Sigmoid colon (tissue), 7 donors: ENCODE measurements around the gene ATP1A1. TPM values are rescaled to one million over a fixed set of nuclear protein-coding genes. Genes with fewer than 3 reads are reported as not detected.

Experiments used
- DNase-seq: peaks from one replicate; pipeline ENCODE4 v3.0.0-alpha.2; 2019
- H3K27ac ChIP-seq, 4 donors: fragments of 200-600 bp; sonication (generic); one replicate each; pipeline ENCODE4 v1.5.1; 2016 to 2019; ENCODE audit warnings: mild to moderate bottlenecking in 1 of 4
- H3K27me3 ChIP-seq, 3 donors: fragments of 200-600 bp; sonication (generic); one replicate each; pipeline ENCODE4 v1.5.1; 2019; ENCODE audit warnings: mild to moderate bottlenecking in 1 of 3
- H3K36me3 ChIP-seq, 4 donors: fragments of 200-600 bp; sonication (generic); one replicate each; pipeline ENCODE4 v1.5.1; 2016 to 2019
- H3K4me1 ChIP-seq, 4 donors: fragments of 200-600 bp; sonication (generic); one replicate each; pipeline ENCODE4 v1.5.1; 2017 to 2019
- H3K4me3 ChIP-seq, 4 donors: fragments of 200-600 bp; sonication (generic); one replicate each; pipeline ENCODE4 v1.5.1; 2017 to 2019; ENCODE audit warnings: mild to moderate bottlenecking in 2 of 4, moderate library complexity in 1 of 4
- H3K9me3 ChIP-seq, 4 donors: fragments of 200-600 bp in 3 of 4; sonication (generic) in 3 of 4; one replicate each; pipeline versions ENCODE4 v1.5.1 to v1.6.1; 2013 to 2019
- CTCF ChIP-seq, 4 experiments: fragments of 450-650 bp in 3 of 4; fragments of 200-600 bp in 1 of 4; IDR thresholded peaks; one replicate each; pipeline ENCODE4 v1.5.1; 2016 to 2019; ENCODE audit warnings: antibody characterized with exemption in 4 of 4, mild to moderate bottlenecking in 3 of 4, moderate library complexity in 2 of 4
- EP300 ChIP-seq, 4 donors: sonication (generic); formaldehyde crosslinking; IDR thresholded peaks; one replicate each; pipeline ENCODE4 v1.6.1; 2017; ENCODE audit warnings: antibody characterized with exemption in 4 of 4
- POLR2A ChIP-seq, 2 donors: fragments of 450-650 bp; IDR thresholded peaks; one replicate each; pipeline ENCODE4 v1.6.1; 2016; ENCODE audit warnings: antibody characterized with exemption in 2 of 2, mild to moderate bottlenecking in 2 of 2, moderate library complexity in 2 of 2
- POLR2AphosphoS5 ChIP-seq, 4 donors: sonication (generic); formaldehyde crosslinking; IDR thresholded peaks; one replicate each; pipeline ENCODE4 v1.6.1; 2017; ENCODE audit warnings: antibody characterized with exemption in 4 of 4
- WGBS, 2 donors: extraction: QIAGEN DNeasy Blood & Tissue Kit; methylation state at CpG; one replicate each; pipeline ENCODE4 v1.1.7; 2013; 5-methylcytosine and 5-hydroxymethylcytosine counted together
- intact Hi-C: fragments of 100-400 bp; cut with DNase I; formaldehyde crosslinking; loops from one replicate; pipeline ENCODE4 v1.15.1; 2023
- polyA plus RNA-seq, 3 donors: library from polyadenylated mRNA; stranded (reverse); fragments of 200-250 nt; gene quantifications; one replicate each; pipeline ENCODE4 v1.2.3, GENCODE V29; 2013
- total RNA-seq, 4 donors: library from RNA; depleted of rRNA; stranded (reverse); fragments of >200 nt; gene quantifications; one replicate each; pipeline ENCODE4 v1.1.0, GENCODE V29; 2016
- donor health status: healthy with polysubstance abuse.
- donor health status: Bipolar disorder and iron deficiency.
- donor health status: healthy.

ATP1A1 gene
- total and polyA plus RNA-seq, 7 donors: 88.6 to 1,099 (median 101) TPM

DNA sequence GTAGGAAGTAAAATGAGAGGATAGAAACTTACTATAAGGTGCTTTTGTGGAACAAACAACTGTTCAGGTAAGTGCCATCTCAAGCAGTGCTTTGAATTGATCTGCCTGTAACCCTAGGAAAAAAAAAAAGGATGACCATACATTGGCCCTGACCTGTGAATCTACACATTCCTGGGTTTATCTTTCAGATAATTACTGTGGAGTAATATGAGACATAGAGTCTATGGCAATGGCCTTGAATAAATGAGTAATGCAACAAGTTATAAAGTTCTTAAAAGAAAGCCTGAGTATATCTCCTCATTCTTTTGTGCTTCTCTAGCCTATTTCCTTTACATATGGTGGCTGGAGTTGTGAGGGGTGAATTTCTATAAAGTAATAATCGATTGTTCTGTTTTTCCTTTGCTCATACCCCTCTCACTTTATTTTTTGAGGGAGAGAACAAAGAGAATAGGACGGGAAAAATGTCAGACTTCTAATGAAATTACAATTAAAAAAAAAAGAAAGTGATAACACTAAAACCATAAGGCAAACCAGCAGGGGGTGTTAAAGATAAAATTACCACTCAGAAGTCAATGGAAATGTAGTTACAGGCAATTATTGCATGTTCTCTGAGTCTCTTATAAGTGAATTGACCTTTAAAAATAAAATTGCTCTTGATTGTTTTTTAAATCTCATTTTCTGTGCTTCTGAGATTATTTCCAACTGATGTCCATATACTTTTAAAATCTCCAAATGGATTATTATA lies 12.4 kb upstream of the ATP1A1 start:
- Histone ChIP-seq H3K4me3 (no peak overlapping the region), H3K9me3 (no peaks in the 10 kb centered on the region), H3K4me1 (peaks cover 0 to 8% (median 5%) of the 10 kb centered on the region in 4 donors), H3K27me3 (no peaks in the 10 kb centered on the region), H3K27ac (no peak overlapping the region), H3K36me3 (no peaks in the 10 kb centered on the region)
- TF ChIP-seq EP300 (IDR thresholded peaks at IDR 0.05): no peak
- peak in 2 of 4 experiments; percentile 24 to 43 for TF ChIP-seq CTCF (IDR thresholded peaks at IDR 0.05)
- intact Hi-C loops: loop anchor here (2.0 kb wide), 1 partner anchor 124 kb away; no protein-coding TSS in a partner anchor
- 73 to 78% methylated on average over 2 of the region's 2 CpGs for WGBS, 2 donors
- DNase-seq: no peak

GRCh38 chr1:116361648-116362047 lies 11.4 kb upstream of the ATP1A1 start:
- intact Hi-C loops: loop anchor here (2.0 kb wide), 1 partner anchor 123 kb away; no protein-coding TSS in a partner anchor

GRCh38 chr1:116362050-116362449 lies 11.0 kb upstream of the ATP1A1 start:
- H3K27ac ChIP-seq: no peak overlapping the region
- H3K27me3 ChIP-seq: no peaks in the 10 kb centered on the region
- H3K36me3 ChIP-seq: no peaks in the 10 kb centered on the region
- no peak for DNase-seq
- intact Hi-C loops: no loop called here
- TF ChIP-seq CTCF (IDR thresholded peaks at IDR 0.05) (no peak), POLR2A (IDR thresholded peaks at IDR 0.05) (no peak), EP300 (IDR thresholded peaks at IDR 0.05) (no peak), POLR2AphosphoS5 (IDR thresholded peaks at IDR 0.05) (no peak)
- H3K9me3 ChIP-seq: no peaks in the 10 kb centered on the region
- WGBS, 2 donors: 95 to 97% methylated on average over 4 of the region's 4 CpGs
- H3K4me1 ChIP-seq: peaks cover 0 to 17% (median 10%) of the 10 kb centered on the region in 4 donors
- H3K4me3 ChIP-seq: no peak overlapping the region

More at GRCh38 chr1:116361648-116362047, 11.4 kb upstream of the ATP1A1 start:
- Histone ChIP-seq H3K36me3 (no peaks in the 10 kb centered on the region), H3K4me3 (no peak overlapping the region), H3K27me3 (no peaks in the 10 kb centered on the region), H3K4me1 (peaks cover 0 to 17% (median 10%) of the 10 kb centered on the region in 4 donors), H3K9me3 (no peaks in the 10 kb centered on the region), H3K27ac (no peak overlapping the region)
- 92 to 93% methylated on average over 3 of the region's 3 CpGs for WGBS, 2 donors
- TF ChIP-seq CTCF (IDR thresholded peaks at IDR 0.05): no peak
- TF ChIP-seq EP300 (IDR thresholded peaks at IDR 0.05): no peak
- TF ChIP-seq POLR2A (IDR thresholded peaks at IDR 0.05): no peak
- no peak for TF ChIP-seq POLR2AphosphoS5 (IDR thresholded peaks at IDR 0.05)
- no peak for DNase-seq

- TF ChIP-seq EP300 (IDR thresholded peaks at IDR 0.05) (no peak), POLR2AphosphoS5 (IDR thresholded peaks at IDR 0.05) (peak in 2 of 4 donors; percentile 64 to 66)
- Histone ChIP-seq H3K4me1 (peaks cover 0 to 17% (median 10%) of the 10 kb centered on the region in 4 donors), H3K36me3 (no peaks in the 10 kb centered on the region), H3K27me3 (no peaks in the 10 kb centered on the region), H3K4me3 (no peak overlapping the region), H3K27ac (peak overlapping the region in 1 of 4 donors; percentile 4), H3K9me3 (no peaks in the 10 kb centered on the region)
- DNase-seq: no peak
- intact Hi-C loops: no loop called here
- WGBS, 2 donors: 80 to 87% methylated on average over 5 of the region's 5 CpGs
These were observed 7.7 kb upstream of the ATP1A1 start for GRCh38 chr1:116365353-116365780.

- intact Hi-C loops: no loop called here
- no peak overlapping the region for H3K4me3 ChIP-seq
- no peaks in the 10 kb centered on the region for H3K9me3 ChIP-seq
- peaks cover 0 to 17% (median 10%) of the 10 kb centered on the region in 4 donors for H3K4me1 ChIP-seq
- peak overlapping the region in 1 of 4 donors; percentile 4 for H3K27ac ChIP-seq
- TF ChIP-seq CTCF (IDR thresholded peaks at IDR 0.05) (no peak), EP300 (IDR thresholded peaks at IDR 0.05) (no peak), POLR2AphosphoS5 (IDR thresholded peaks at IDR 0.05) (no peak), POLR2A (IDR thresholded peaks at IDR 0.05) (no peak)
- no peaks in the 10 kb centered on the region for H3K27me3 ChIP-seq
- DNase-seq: no peak
- no peaks in the 10 kb centered on the region for H3K36me3 ChIP-seq
- 81 to 83% methylated on average over 5 of the region's 5 CpGs for WGBS, 2 donors
These were observed 7.2 kb upstream of the ATP1A1 start for GRCh38 chr1:116365857-116366256.
